Measurements from ENCODE around the gene SNAP47.

SNAP47 gene

GRCh38 chr1:227736814-227737432 lies 1.7 kb downstream of the SNAP47 start:
- WGBS (ENCODE audit: insufficient coverage), result 96% methylated on average over 11 of the region's 11 CpGs
- ChIA-PET CTCF (no interaction called here), POLR2A (no interaction called here)

DNA sequence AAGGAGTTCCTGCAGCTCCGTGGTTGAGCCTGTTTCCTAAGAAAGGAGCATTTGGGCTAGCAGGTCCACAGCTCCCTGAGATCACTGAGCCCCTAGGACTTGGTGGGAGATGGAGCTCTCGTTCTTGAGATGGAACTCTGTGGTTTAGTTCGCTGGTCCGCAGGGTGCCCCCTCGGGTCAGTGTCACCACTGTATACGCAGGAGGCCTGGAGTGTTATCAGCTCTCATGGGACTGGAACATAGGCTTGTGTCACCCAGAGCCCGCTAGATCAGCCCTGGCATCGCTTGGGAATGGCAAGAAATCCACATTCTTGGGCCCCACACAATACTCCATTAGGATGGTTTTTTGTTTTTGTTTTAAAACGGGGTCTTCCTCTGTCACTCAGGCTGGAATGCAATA lies 3.6 kb downstream of the SNAP47 start:
- Histone ChIP-seq H3K4me3 (ENCODE audit: control insufficient read depth in 1 of 7, extremely low read depth in 1 of 7, insufficient read depth in 4 of 7, low read depth in 2 of 7, low read length in 6 of 7) (no peak overlapping the region), H3K4me1 (ENCODE audit: control extremely low read depth in 1 of 4, control insufficient read depth in 4 of 4, insufficient read depth in 4 of 4, low read length in 3 of 4) (peaks cover 0 to 20% (median 17%) of the 10 kb centered on the region in 4 experiments), H3K9me3 (ENCODE audit: control extremely low read depth in 1 of 5, control insufficient read depth in 4 of 5, insufficient read depth in 2 of 5, low read depth in 1 of 5, low read length in 4 of 5) (no peaks in the 10 kb centered on the region), H3K27ac (ENCODE audit: insufficient read depth in 1 of 2, low read depth in 1 of 2, low read length in 2 of 2, poor library complexity in 1 of 2, severe bottlenecking in 2 of 2) (no peak overlapping the region), H3K36me3 (ENCODE audit: control insufficient read depth in 4 of 4, insufficient read depth in 4 of 4, low read length in 3 of 4) (peaks cover 0 to 7% (median 5%) of the 10 kb centered on the region in 4 experiments), H3K27me3 (replicated peaks in 2 of 5; ENCODE audit: control insufficient read depth in 4 of 5, insufficient read depth in 5 of 5, low read length in 4 of 5) (no peaks in the 10 kb centered on the region)
- 99% methylated on average over 8 of the region's 9 CpGs for WGBS (ENCODE audit: insufficient coverage)
- ChIA-PET POLR2A (no interaction called here), CTCF (no interaction called here)
- no peak for DNase-seq

More at GRCh38 chr1:227736814-227737432, 1.7 kb downstream of the SNAP47 start:
- DNase-seq, result no peak
- H3K27me3 ChIP-seq (replicated peaks in 2 of 5; ENCODE audit: control insufficient read depth in 4 of 5, insufficient read depth in 5 of 5, low read length in 4 of 5), result no peaks in the 10 kb centered on the region
- no peak overlapping the region for H3K4me3 ChIP-seq (ENCODE audit: control insufficient read depth in 1 of 7, extremely low read depth in 1 of 7, insufficient read depth in 4 of 7, low read depth in 2 of 7, low read length in 6 of 7)
- peaks cover 0 to 25% (median 22%) of the 10 kb centered on the region in 4 experiments for H3K36me3 ChIP-seq (ENCODE audit: control insufficient read depth in 4 of 4, insufficient read depth in 4 of 4, low read length in 3 of 4)
- no peak overlapping the region for H3K27ac ChIP-seq (ENCODE audit: insufficient read depth in 1 of 2, low read depth in 1 of 2, low read length in 2 of 2, poor library complexity in 1 of 2, severe bottlenecking in 2 of 2)
- H3K9me3 ChIP-seq (ENCODE audit: control extremely low read depth in 1 of 5, control insufficient read depth in 4 of 5, insufficient read depth in 2 of 5, low read depth in 1 of 5, low read length in 4 of 5), result no peaks in the 10 kb centered on the region
- peaks cover 0 to 26% (median 25%) of the 10 kb centered on the region in 4 experiments for H3K4me1 ChIP-seq (ENCODE audit: control extremely low read depth in 1 of 4, control insufficient read depth in 4 of 4, insufficient read depth in 4 of 4, low read length in 3 of 4)

GRCh38 chr1:227739636-227740035 lies 4.4 kb downstream of the SNAP47 start:
- peaks cover 0 to 7% (median 3%) of the 10 kb centered on the region in 4 experiments for H3K36me3 ChIP-seq (ENCODE audit: control insufficient read depth in 4 of 4, insufficient read depth in 4 of 4, low read length in 3 of 4)
- no peaks in the 10 kb centered on the region for H3K27me3 ChIP-seq (replicated peaks in 2 of 5; ENCODE audit: control insufficient read depth in 4 of 5, insufficient read depth in 5 of 5, low read length in 4 of 5)
- no peak overlapping the region for H3K4me3 ChIP-seq (ENCODE audit: control insufficient read depth in 1 of 7, extremely low read depth in 1 of 7, insufficient read depth in 4 of 7, low read depth in 2 of 7, low read length in 6 of 7)
- H3K4me1 ChIP-seq (ENCODE audit: control extremely low read depth in 1 of 4, control insufficient read depth in 4 of 4, insufficient read depth in 4 of 4, low read length in 3 of 4), result peaks cover 0 to 17% (median 14%) of the 10 kb centered on the region in 4 experiments
- ChIA-PET POLR2A (no interaction called here), CTCF (no interaction called here)
- H3K27ac ChIP-seq (ENCODE audit: insufficient read depth in 1 of 2, low read depth in 1 of 2, low read length in 2 of 2, poor library complexity in 1 of 2, severe bottlenecking in 2 of 2), result no peak overlapping the region
- WGBS (ENCODE audit: insufficient coverage), result 98% methylated on average over 7 of the region's 7 CpGs
- H3K9me3 ChIP-seq (ENCODE audit: control extremely low read depth in 1 of 5, control insufficient read depth in 4 of 5, insufficient read depth in 2 of 5, low read depth in 1 of 5, low read length in 4 of 5), result no peaks in the 10 kb centered on the region
- DNase-seq, result no peak

GRCh38 chr1:227740401-227740960 lies 5.2 kb downstream of the SNAP47 start:
- no peak for DNase-seq

GRCh38 chr1:227741166-227741870 lies 6.1 kb downstream of the SNAP47 start:
- H3K4me3 ChIP-seq (ENCODE audit: control insufficient read depth in 1 of 7, extremely low read depth in 1 of 7, insufficient read depth in 4 of 7, low read depth in 2 of 7, low read length in 6 of 7), result no peak overlapping the region
- H3K9me3 ChIP-seq (ENCODE audit: control extremely low read depth in 1 of 5, control insufficient read depth in 4 of 5, insufficient read depth in 2 of 5, low read depth in 1 of 5, low read length in 4 of 5), result no peaks in the 10 kb centered on the region
- no peak for DNase-seq
- peaks cover 0 to 7% (median 4%) of the 10 kb centered on the region in 4 experiments for H3K36me3 ChIP-seq (ENCODE audit: control insufficient read depth in 4 of 4, insufficient read depth in 4 of 4, low read length in 3 of 4)
- ChIA-PET POLR2A (no interaction called here), CTCF (no interaction called here)
- WGBS (ENCODE audit: insufficient coverage), result 92% methylated on average over 12 of the region's 17 CpGs
- no peak overlapping the region for H3K27ac ChIP-seq (ENCODE audit: insufficient read depth in 1 of 2, low read depth in 1 of 2, low read length in 2 of 2, poor library complexity in 1 of 2, severe bottlenecking in 2 of 2)
- H3K4me1 ChIP-seq (ENCODE audit: control extremely low read depth in 1 of 4, control insufficient read depth in 4 of 4, insufficient read depth in 4 of 4, low read length in 3 of 4), result peaks cover 0 to 11% (median 8%) of the 10 kb centered on the region in 4 experiments
- H3K27me3 ChIP-seq (replicated peaks in 2 of 5; ENCODE audit: control insufficient read depth in 4 of 5, insufficient read depth in 5 of 5, low read length in 4 of 5), result no peaks in the 10 kb centered on the region

More at GRCh38 chr1:227740401-227740960, 5.2 kb downstream of the SNAP47 start:
- POLR2A ChIA-PET, result no interaction called here
- CTCF ChIA-PET, result no interaction called here
- no peak overlapping the region for H3K27ac ChIP-seq (ENCODE audit: insufficient read depth in 1 of 2, low read depth in 1 of 2, low read length in 2 of 2, poor library complexity in 1 of 2, severe bottlenecking in 2 of 2)
- peaks cover 0 to 7% (median 3%) of the 10 kb centered on the region in 4 experiments for H3K36me3 ChIP-seq (ENCODE audit: control insufficient read depth in 4 of 4, insufficient read depth in 4 of 4, low read length in 3 of 4)
- H3K4me3 ChIP-seq (ENCODE audit: control insufficient read depth in 1 of 7, extremely low read depth in 1 of 7, insufficient read depth in 4 of 7, low read depth in 2 of 7, low read length in 6 of 7), result no peak overlapping the region
- peaks cover 0 to 18% (median 15%) of the 10 kb centered on the region in 4 experiments for H3K4me1 ChIP-seq (ENCODE audit: control extremely low read depth in 1 of 4, control insufficient read depth in 4 of 4, insufficient read depth in 4 of 4, low read length in 3 of 4)
- H3K27me3 ChIP-seq (replicated peaks in 2 of 5; ENCODE audit: control insufficient read depth in 4 of 5, insufficient read depth in 5 of 5, low read length in 4 of 5), result no peaks in the 10 kb centered on the region
- 93% methylated on average over 3 of the region's 3 CpGs for WGBS (ENCODE audit: insufficient coverage)
- no peaks in the 10 kb centered on the region for H3K9me3 ChIP-seq (ENCODE audit: control extremely low read depth in 1 of 5, control insufficient read depth in 4 of 5, insufficient read depth in 2 of 5, low read depth in 1 of 5, low read length in 4 of 5)

- Histone ChIP-seq H3K36me3 (ENCODE audit: control insufficient read depth in 4 of 4, insufficient read depth in 4 of 4, low read length in 3 of 4) (peaks cover 2 to 10% (median 8%) of the 10 kb centered on the region in 4 experiments), H3K27ac (ENCODE audit: insufficient read depth in 1 of 2, low read depth in 1 of 2, low read length in 2 of 2, poor library complexity in 1 of 2, severe bottlenecking in 2 of 2) (no peak overlapping the region), H3K9me3 (ENCODE audit: control extremely low read depth in 1 of 5, control insufficient read depth in 4 of 5, insufficient read depth in 2 of 5, low read depth in 1 of 5, low read length in 4 of 5) (no peaks in the 10 kb centered on the region), H3K4me3 (ENCODE audit: control insufficient read depth in 1 of 7, extremely low read depth in 1 of 7, insufficient read depth in 4 of 7, low read depth in 2 of 7, low read length in 6 of 7) (no peak overlapping the region), H3K4me1 (ENCODE audit: control extremely low read depth in 1 of 4, control insufficient read depth in 4 of 4, insufficient read depth in 4 of 4, low read length in 3 of 4) (peaks cover 0 to 11% (median 8%) of the 10 kb centered on the region in 4 experiments), H3K27me3 (replicated peaks in 2 of 5; ENCODE audit: control insufficient read depth in 4 of 5, insufficient read depth in 5 of 5, low read length in 4 of 5) (no peaks in the 10 kb centered on the region)
- no peak for DNase-seq
- POLR2A ChIA-PET, result no interaction called here
- 98% methylated on average over 15 of the region's 18 CpGs for WGBS (ENCODE audit: insufficient coverage)
- CTCF ChIA-PET, result interaction anchor here (0.8 to 1.4 kb wide), 4 partner anchors 12 to 45 kb away, joined by 3 to 4 read pairs (median 4); no protein-coding TSS in a partner anchor
Measured at GRCh38 chr1:227742738-227743715, 7.8 kb downstream of the SNAP47 start.
